Kidney (tissue), 14 donors: Measurements from ENCODE around the gene TP53BP2. TPM values are rescaled to one million over a fixed set of nuclear protein-coding genes. Genes with fewer than 3 reads are reported as not detected.

Source experiments
- DNase-seq, 5 donors: peaks; one replicate each; pipeline ENCODE4 v3.0.0-alpha.2; 2013 to 2020
- FAIRE-seq: peaks from 2 replicates; lab custom pipeline; 2012; peaks lifted over from hg19 to GRCh38; lab: Jason Lieb, UNC
- H3K27ac ChIP-seq, 2 donors: one replicate each; pipeline ENCODE4 v1.7.0; 2013; ENCODE audit warnings: low read depth in 2 of 2, low read length in 2 of 2, inconsistent platforms in 1 of 2
- H3K27me3 ChIP-seq: one replicate; pipeline ENCODE4 v1.7.1; 2013; ENCODE audit warnings: low read length, inconsistent platforms; ENCODE audit not compliant: control insufficient read depth, insufficient read depth
- H3K36me3 ChIP-seq, 3 donors: one replicate each; pipeline versions ENCODE4 v1.7.0 to v1.7.1; 2013; ENCODE audit warnings: low read length in 3 of 3, control low read depth in 1 of 3, inconsistent platforms in 1 of 3; ENCODE audit not compliant: insufficient read depth in 3 of 3, control insufficient read depth in 2 of 3
- H3K4me1 ChIP-seq, 3 donors: one replicate each; pipeline versions ENCODE4 v1.7.0 to v1.7.1; 2013; ENCODE audit warnings: low read length in 3 of 3, inconsistent platforms in 1 of 3, low read depth in 1 of 3; ENCODE audit not compliant: control insufficient read depth in 2 of 3, insufficient read depth in 2 of 3
- H3K4me3 ChIP-seq, 3 donors: one replicate each; pipeline versions ENCODE4 v1.7.0 to v1.8.1; 2013; ENCODE audit warnings: low read length in 3 of 3, control low read depth in 1 of 3, inconsistent platforms in 1 of 3
- H3K9ac ChIP-seq, 3 donors: one replicate each; pipeline versions ENCODE4 v1.7.0 to v1.7.1; 2013; ENCODE audit warnings: low read length in 3 of 3, control low read depth in 1 of 3, inconsistent platforms in 1 of 3
- H3K9me3 ChIP-seq, 3 donors: one replicate each; pipeline versions ENCODE4 v1.7.0 to v1.7.1; 2013; ENCODE audit warnings: low read length in 3 of 3, control low read depth in 1 of 3, inconsistent platforms in 1 of 3; ENCODE audit not compliant: control insufficient read depth in 2 of 3, insufficient read depth in 1 of 3
- CTCF ChIP-seq: IDR thresholded peaks from 3 replicates; pipeline ENCODE4 v1.5.1; 2012; ENCODE audit warnings: mild to moderate bottlenecking, moderate library complexity, borderline replicate concordance; ENCODE audit not compliant: insufficient read depth; ENCODE audit errors: extremely low read depth
- intact Hi-C: fragments of 100-400 bp; cut with DNase I; formaldehyde crosslinking; loops from one replicate; pipeline ENCODE4 v1.11.1; 2022
- polyA plus RNA-seq: library from polyadenylated mRNA; stranded (reverse); fragments of 350-450 nt; fragmentation: Illumina TruSeq; extraction: RNeasy Lipid Tissue Mini Kit (QIAGEN cat#74804); gene quantifications from one replicate; pipeline ENCODE4 v1.2.3, GENCODE V29; 2014; ENCODE audit warnings: low read depth, low replicate concordance; ENCODE audit not compliant: insufficient read depth
- total RNA-seq: library from RNA; stranded (reverse); fragmentation: NEBNext Ultra II Directional; extraction: Animal tissue kit (Norgen Biotek cat#: 25700); gene quantifications from one replicate; pipeline ENCODE4 v1.2.1, GENCODE V29; 2021
- donor health status: control.
- donor health status: control.
- donor health status: control.
- donor health status: control.
- donor health status: control.
- donor health status: DM: yes; HTN: yes; CAD: no.
- donor health status: Normal renal cell carcinoma (clear cell type).

The TP53BP2 gene
- total and polyA plus RNA-seq, 2 donors from 2014 or later, result 10.3 to 45.9 TPM

GRCh38 chr1:223878598-223879325 is 33.0 kb upstream of the TP53BP2 start:
- TF ChIP-seq CTCF, result no peak
- Histone ChIP-seq H3K36me3 (no peaks in the 10 kb centered on the region), H3K4me1 (no peaks in the 10 kb centered on the region), H3K9me3 (no peaks in the 10 kb centered on the region), H3K27me3 (no peaks in the 10 kb centered on the region), H3K9ac (no peak overlapping the region), H3K27ac (no peak overlapping the region), H3K4me3 (no peak overlapping the region)
- FAIRE-seq (no peak), DNase-seq (no peak)
- intact Hi-C loops, result no loop called here

- no peak overlapping the region for H3K9ac ChIP-seq
- H3K4me3 ChIP-seq, result no peak overlapping the region
- intact Hi-C loops, result no loop called here
- FAIRE-seq (no peak), DNase-seq (no peak)
- H3K27ac ChIP-seq, result no peak overlapping the region
- H3K36me3 ChIP-seq, result no peaks in the 10 kb centered on the region
- no peaks in the 10 kb centered on the region for H3K9me3 ChIP-seq
- no peak for TF ChIP-seq CTCF
- H3K27me3 ChIP-seq, result no peaks in the 10 kb centered on the region
- no peaks in the 10 kb centered on the region for H3K4me1 ChIP-seq
These were observed 32.1 kb upstream of the TP53BP2 start for GRCh38 chr1:223877804-223878203.

GRCh38 chr1:223876590-223876989 is 30.8 kb upstream of the TP53BP2 start:
- Histone ChIP-seq H3K27ac (no peak overlapping the region), H3K9ac (no peak overlapping the region), H3K4me3 (no peak overlapping the region), H3K36me3 (no peaks in the 10 kb centered on the region), H3K27me3 (no peaks in the 10 kb centered on the region), H3K4me1 (no peaks in the 10 kb centered on the region), H3K9me3 (no peaks in the 10 kb centered on the region)
- DNase-seq (no peak), FAIRE-seq (no peak)
- intact Hi-C loops, result no loop called here
- no peak for TF ChIP-seq CTCF
